Endothelial cell (in vitro differentiated cells): Measurements from ENCODE around the gene ASCL3. TPM values are rescaled to one million over a fixed set of nuclear protein-coding genes. Genes with fewer than 3 reads are reported as not detected.

Experiments used
- DNase-seq: peaks from one replicate; pipeline ENCODE4 v3.0.0; 2021; ENCODE audit warnings: low spot score
- H3K27ac Mint-ChIP-seq: one replicate; pipeline ENCODE4 v1.8.0; 2021; ENCODE audit warnings: mixed read lengths, inconsistent platforms; ENCODE audit not compliant: unreplicated experiment
- H3K27me3 Mint-ChIP-seq: one replicate; pipeline ENCODE4 v1.8.0; 2021; ENCODE audit warnings: mild to moderate bottlenecking, moderate library complexity, mixed read lengths, inconsistent platforms; ENCODE audit not compliant: unreplicated experiment
- H3K36me3 Mint-ChIP-seq: one replicate; pipeline ENCODE4 v1.8.0; 2021; ENCODE audit warnings: mild to moderate bottlenecking, low read depth, mixed read lengths, inconsistent platforms; ENCODE audit not compliant: unreplicated experiment
- H3K4me1 Mint-ChIP-seq: one replicate; pipeline ENCODE4 v1.8.0; 2021; ENCODE audit warnings: mild to moderate bottlenecking, mixed read lengths, inconsistent platforms; ENCODE audit not compliant: unreplicated experiment
- H3K4me3 Mint-ChIP-seq: one replicate; pipeline ENCODE4 v1.8.0; 2021; ENCODE audit warnings: mild to moderate bottlenecking, mixed read lengths, inconsistent platforms; ENCODE audit not compliant: unreplicated experiment
- H3K9me3 Mint-ChIP-seq: one replicate; pipeline ENCODE4 v1.8.0; 2021; ENCODE audit warnings: mixed read lengths, inconsistent platforms; ENCODE audit not compliant: unreplicated experiment
- CTCF ChIP-seq: fragments of 200-600 bp; sonication (generic); IDR thresholded peaks from one replicate; pipeline ENCODE4 v1.5.0; 2021; ENCODE audit warnings: antibody characterized with exemption; ENCODE audit not compliant: unreplicated experiment
- total RNA-seq: library from RNA; stranded (reverse); fragmentation: NEBNext Ultra II Directional; extraction: Animal tissue kit (Norgen Biotek cat#: 25700); gene quantifications from one replicate; pipeline ENCODE4 v1.2.1, GENCODE V29; 2021; ENCODE audit not compliant: unreplicated experiment

Gene ASCL3
- total RNA-seq, 1 donor from 2014 or later = not detected

- Mint-ChIP-seq H3K36me3 (peaks cover 17% of the 10 kb centered on the region), H3K27ac (no peak overlapping the region), H3K4me1 (peaks cover 4% of the 10 kb centered on the region), H3K4me3 (no peak overlapping the region), H3K9me3 (no peaks in the 10 kb centered on the region), H3K27me3 (peaks cover 1% of the 10 kb centered on the region)
- no peak for TF ChIP-seq CTCF
- no peak for DNase-seq
Observed at GRCh38 chr11:8922691-8923090, 20.1 kb downstream of the ASCL3 start.

DNA sequence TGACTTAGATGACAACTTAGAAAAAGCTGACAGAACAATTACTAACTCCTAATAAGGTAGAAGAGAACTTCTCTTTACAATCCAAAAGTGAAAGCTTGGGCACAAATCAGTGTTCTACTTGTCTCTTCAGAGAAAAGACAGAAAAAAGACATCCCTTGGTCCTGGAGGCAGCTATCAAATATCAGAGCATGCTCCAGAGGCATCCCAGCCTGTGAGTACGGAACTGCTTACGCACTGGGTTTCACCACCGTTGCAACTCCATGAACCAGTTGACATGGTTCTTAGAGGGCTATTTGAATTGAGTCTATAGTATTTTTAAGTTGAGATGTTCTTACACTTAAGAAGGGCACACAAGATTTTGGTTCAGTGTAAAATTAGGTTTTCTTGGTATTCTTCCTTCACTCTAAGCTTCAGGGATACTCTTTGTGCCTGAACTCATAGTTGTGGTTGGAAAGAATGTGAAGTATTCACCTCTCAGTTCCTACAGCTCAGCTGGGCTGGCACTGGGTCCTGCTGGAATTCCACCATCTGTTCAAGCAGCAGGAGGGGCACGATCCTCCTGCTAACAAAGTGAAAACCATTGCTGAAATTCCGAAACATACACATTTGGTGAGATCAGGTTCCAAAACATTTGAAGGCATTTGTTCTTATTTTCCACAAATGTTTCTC, 25.5 kb downstream of the ASCL3 start:
- Mint-ChIP-seq H3K4me3 (peak overlapping the region; percentile 19), H3K4me1 (peaks cover 19% of the 10 kb centered on the region), H3K27me3 (peaks cover 3% of the 10 kb centered on the region), H3K36me3 (peaks cover 10% of the 10 kb centered on the region), H3K9me3 (no peaks in the 10 kb centered on the region), H3K27ac (peak overlapping the region; percentile 54)
- DNase-seq = no peak
- TF ChIP-seq CTCF = no peak

GRCh38 chr11:8914661-8915018, 28.2 kb downstream of the ASCL3 start:
- peak; percentile 3 for TF ChIP-seq CTCF
- Mint-ChIP-seq H3K27ac (no peak overlapping the region), H3K36me3 (peaks cover 10% of the 10 kb centered on the region), H3K4me1 (peaks cover 21% of the 10 kb centered on the region), H3K9me3 (no peaks in the 10 kb centered on the region), H3K4me3 (no peak overlapping the region), H3K27me3 (peaks cover 8% of the 10 kb centered on the region)
- DNase-seq = no peak

DNA sequence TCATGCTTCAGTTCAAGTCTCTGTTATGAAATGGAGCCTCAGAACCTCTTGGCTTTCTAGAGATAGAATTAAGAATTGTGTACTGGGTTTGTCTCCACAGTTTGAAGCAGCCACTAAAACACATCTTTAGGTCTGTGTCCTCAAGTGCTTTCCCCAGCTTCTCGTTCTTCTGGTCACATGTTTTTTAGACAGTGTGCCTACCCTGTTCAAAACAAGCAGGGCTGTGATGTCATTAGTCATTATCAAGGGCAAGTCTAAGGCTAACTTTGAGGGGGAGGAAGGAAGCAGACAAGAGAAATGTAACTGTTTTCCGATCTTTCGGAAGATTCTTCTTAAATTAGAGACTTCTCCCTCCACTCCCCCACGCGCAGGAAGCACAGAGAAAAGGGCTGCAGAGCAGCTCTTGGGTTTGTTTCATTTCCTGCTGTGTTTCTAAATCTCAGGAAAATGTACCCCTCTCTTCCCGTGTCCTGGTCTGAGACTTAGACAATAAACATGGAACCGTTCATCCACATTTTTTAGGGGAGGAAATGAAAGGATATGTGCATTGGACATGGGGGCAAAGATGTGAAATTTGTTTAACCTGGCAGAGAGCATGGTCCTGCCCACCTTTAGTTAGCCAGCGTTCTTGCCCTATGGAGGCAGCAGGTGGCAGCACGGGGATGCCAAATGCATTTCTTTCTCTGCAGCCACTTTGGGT, 28.7 kb downstream of the ASCL3 start:
- peaks cover 21% of the 10 kb centered on the region for H3K4me1 Mint-ChIP-seq
- no peak overlapping the region for H3K4me3 Mint-ChIP-seq

More for the DNA sequence above, 28.7 kb downstream of the ASCL3 start:
- Mint-ChIP-seq H3K36me3 (peaks cover 10% of the 10 kb centered on the region), H3K27me3 (peaks cover 8% of the 10 kb centered on the region), H3K27ac (peak overlapping the region; percentile 52), H3K9me3 (no peaks in the 10 kb centered on the region)
- peak; percentile 60 for DNase-seq
- TF ChIP-seq CTCF = peak; percentile 36
